ENCODE measurements around the gene USP10.

DNA sequence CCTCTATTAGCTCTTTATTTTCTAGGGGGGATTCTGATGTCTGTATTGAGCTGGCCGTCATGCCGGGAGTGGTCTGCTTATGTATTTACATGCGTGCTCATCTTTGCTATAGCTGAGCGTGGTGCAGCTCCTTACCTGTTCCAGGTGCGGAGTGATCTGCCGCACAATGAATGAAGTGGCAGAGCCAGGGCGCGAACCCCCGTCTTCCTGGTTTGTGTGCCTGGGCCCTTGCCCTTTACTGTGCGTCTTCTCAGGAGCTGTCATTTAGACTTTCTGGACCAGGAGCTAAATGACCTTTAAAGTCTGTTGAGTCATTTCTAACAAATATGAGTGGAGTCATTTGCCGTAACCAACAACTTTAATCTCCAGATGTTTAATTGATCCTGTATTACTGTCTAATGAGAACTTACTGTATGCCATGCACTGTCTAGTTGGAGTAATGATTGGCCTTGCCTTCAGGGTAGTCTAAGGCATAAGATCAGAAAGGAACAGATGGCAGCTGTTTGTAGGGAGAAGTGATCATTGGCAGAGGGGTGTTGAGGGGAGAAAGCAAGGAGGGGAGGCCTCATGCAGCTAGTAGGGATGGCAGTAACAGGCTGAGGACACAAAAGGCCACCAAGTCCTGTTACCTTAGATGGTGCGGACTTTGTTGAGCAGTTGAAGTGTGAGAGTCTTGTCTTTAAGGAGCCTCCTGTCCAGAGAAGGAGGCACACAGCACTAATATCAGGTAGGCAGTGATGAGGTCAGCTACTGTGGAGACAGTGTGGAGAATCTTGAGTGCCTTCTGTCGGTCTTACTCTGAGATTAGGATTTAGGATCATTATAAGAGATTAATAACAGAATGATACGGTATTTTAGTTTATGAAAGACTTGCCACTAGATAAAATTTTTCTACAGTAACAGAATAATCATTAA, 53.9 kb downstream of the USP10 start:
- TF ChIP-seq, protein P1, sequence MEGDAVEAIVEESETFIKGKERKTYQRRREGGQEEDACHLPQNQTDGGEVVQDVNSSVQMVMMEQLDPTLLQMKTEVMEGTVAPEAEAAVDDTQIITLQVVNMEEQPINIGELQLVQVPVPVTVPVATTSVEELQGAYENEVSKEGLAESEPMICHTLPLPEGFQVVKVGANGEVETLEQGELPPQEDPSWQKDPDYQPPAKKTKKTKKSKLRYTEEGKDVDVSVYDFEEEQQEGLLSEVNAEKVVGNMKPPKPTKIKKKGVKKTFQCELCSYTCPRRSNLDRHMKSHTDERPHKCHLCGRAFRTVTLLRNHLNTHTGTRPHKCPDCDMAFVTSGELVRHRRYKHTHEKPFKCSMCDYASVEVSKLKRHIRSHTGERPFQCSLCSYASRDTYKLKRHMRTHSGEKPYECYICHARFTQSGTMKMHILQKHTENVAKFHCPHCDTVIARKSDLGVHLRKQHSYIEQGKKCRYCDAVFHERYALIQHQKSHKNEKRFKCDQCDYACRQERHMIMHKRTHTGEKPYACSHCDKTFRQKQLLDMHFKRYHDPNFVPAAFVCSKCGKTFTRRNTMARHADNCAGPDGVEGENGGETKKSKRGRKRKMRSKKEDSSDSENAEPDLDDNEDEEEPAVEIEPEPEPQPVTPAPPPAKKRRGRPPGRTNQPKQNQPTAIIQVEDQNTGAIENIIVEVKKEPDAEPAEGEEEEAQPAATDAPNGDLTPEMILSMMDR (IDR thresholded peaks at IDR 0.05) = no peak
- no peak for TF ChIP-seq EZH2 (IDR thresholded peaks at IDR 0.05; ENCODE audit: borderline replicate concordance, insufficient read depth, low read depth, low read length, poor library complexity, severe bottlenecking)

Data from B cell (primary cell).